Lower leg skin (tissue), 3 donors: Measurements from ENCODE around the gene RPL15.

ENCODE experiments used
- CTCF ChIP-seq, 3 donors: fragments of 450-650 bp; IDR thresholded peaks; one replicate each; pipeline ENCODE4 v1.5.1; 2016; ENCODE audit warnings: antibody characterized with exemption in 3 of 3, mild to moderate bottlenecking in 3 of 3, moderate library complexity in 2 of 3
- POLR2A ChIP-seq, 2 donors: fragments of 450-650 bp; IDR thresholded peaks; one replicate each; pipeline ENCODE4 v1.6.1; 2016 to 2017; ENCODE audit warnings: antibody characterized with exemption in 2 of 2, mild to moderate bottlenecking in 1 of 2, moderate library complexity in 1 of 2

GRCh38 chr3:23934253-23934652 is 17.3 kb downstream of the RPL15 start:
- TF ChIP-seq CTCF (IDR thresholded peaks at IDR 0.05) (no peak), POLR2A (IDR thresholded peaks at IDR 0.05) (no peak)
